AG08396 (cell line): Measurements from ENCODE around the gene VWA3B.
A peak's percentile ranks its signal among the peaks of the same experiment; 100 is the strongest.
"Not testable (repeated sequence)": the region's sequence is repeated elsewhere in the genome, so short reads cannot be mapped to it uniquely, and the experiment has no call there.

Experiments
- DNase-seq: peaks from one replicate; pipeline ENCODE4 v3.0.0; 2012; ENCODE audit warnings: low spot score, mixed read lengths

VWA3B gene

DNA sequence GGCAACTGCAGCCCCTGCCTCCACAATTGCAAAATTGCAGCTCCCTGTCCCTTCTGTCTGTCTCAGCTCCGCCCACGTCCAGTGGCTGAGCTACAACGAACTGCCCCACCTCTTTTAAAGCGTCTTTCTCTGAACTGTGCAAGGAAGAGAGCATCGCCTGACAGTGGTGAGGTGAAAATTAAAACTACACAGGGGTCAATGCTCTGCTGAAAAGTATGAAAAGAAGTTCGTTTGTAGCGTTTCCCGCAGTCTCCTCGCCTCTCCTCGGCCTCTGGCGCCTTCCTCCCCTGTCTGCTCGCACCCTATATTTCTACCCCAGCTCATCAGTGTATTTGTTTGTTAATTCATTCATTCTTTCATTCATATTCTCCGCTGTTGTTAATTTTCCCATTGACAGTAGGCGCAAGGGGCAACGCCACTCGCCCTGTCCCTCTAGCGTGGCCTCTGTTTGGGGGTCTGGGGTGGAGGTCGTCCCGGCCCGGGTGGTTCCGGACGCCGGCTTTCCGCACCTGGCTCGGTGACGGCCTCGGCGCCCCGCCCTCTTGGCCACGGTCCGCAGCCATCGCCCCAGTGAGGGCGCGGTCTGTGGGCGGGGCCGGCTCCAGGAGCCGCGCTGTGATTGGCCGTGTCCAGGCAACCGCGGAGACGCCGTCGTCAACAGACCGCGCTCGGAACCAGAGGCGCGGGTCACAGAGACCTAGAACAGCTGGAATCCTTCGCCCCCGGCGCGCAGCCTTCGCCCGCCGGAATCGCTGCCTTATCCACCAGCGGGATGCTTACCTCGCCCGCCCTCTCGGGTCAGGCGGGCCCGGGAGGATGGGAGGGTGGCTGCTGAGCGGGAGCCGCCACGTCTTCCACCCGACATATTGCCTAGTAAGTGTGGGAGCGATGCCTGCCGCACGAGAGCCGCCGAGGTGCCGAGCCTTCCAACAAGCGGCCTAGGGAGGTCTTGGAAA lies at the start of gene VWA3B:
VWA3B (plus strand) TSS at position 677 of the 956 bp plus-strand sequence. CDS start 5,926 bp downstream, outside the sequence.
- peak; percentile 93 for DNase-seq

DNA sequence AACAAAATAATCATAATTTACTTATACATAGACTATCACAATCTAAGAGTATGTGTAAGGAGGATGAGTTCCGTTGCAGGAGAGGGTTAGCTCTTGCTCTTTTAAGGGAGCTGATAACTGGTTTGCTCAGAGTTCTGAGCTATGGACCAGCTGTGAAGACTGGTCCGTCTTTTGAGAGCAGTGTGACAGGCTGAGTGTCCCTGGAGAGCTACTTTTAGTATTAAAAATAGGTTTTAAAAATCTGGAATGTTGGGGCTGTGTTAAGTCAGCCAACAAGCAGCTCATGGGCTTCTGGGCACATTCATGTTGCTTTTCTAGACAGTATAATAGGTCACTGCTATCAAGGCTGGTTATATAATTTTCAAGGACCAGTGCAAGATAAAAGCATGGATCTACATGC lies 49.8 kb upstream of the VWA3B start:
- no peak for DNase-seq

DNA sequence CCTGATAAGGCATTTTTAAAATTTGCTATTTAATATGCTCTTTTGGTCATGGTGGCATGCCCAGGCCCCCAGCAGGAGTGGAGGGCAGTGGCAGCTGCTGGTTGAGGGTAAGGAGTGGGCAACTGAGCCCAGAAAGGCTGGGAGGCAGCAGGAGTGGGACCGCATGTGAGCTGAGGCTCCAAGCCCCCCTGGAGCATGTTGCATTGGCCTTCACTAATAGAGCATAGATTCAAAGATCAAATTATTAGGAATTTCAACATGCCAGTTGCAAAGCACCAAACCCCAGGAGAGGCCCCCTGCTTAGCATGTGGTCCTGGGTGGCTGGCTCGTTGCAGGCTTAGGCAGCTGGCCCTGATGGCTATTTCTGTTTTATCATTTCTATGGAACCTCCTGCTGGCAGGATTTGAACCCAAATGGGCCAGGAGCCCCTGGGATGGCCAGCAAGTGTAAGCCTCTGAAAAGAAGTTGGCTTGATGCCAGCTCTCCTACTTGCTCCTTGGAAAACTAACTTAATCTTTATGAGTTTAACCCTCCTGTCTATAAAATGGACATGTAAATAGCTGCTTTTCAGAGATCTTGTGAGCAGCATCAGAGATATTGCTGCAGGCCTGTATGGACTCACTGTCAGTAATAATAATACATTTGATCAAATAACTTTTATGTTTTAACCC lies 49.2 kb upstream of the VWA3B start:
- no peak for DNase-seq

- no peak for DNase-seq
Observed at GRCh38 chr2:98039085-98039756, 47.7 kb upstream of the VWA3B start.

- no peak for DNase-seq
Observed at GRCh38 chr2:98040331-98040939, 46.5 kb upstream of the VWA3B start.

- no peak for DNase-seq
Observed at GRCh38 chr2:98043101-98043500, 43.9 kb upstream of the VWA3B start.

- DNase-seq = not testable (repeated sequence)
Observed at GRCh38 chr2:98044730-98045129, 42.2 kb upstream of the VWA3B start.

- DNase-seq = no peak
Observed at GRCh38 chr2:98050070-98050469, 36.9 kb upstream of the VWA3B start.

- no peak for DNase-seq
Observed at GRCh38 chr2:98058191-98058975, 28.6 kb upstream of the VWA3B start.

GRCh38 chr2:98060277-98060676 lies 26.7 kb upstream of the VWA3B start:
- no peak for DNase-seq

DNA sequence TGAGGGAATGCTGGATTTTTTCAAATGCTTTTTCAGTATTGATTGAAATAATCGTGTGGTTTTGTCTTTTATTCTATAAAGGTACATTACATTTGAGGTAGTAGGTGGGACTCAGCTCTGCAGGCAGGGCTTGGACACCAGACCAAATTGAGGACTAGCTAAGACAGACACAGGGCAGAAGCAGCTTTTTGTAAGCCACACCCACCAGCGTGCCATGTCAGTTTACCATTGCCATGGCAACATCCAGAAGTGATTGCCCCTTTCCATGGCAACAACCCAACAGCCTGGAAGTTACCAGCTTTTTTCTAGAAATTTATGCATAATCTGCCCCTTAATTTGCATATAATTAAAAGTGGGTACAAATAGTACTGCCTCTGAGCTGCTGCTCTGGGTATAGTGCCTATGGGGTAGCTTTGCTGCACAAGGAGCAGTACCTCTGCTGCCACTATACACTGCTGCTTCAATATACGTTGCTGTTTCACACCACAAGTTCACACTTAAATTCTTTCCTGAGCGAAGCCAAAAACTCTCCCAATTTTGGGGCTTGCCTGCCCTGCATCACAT lies 23.6 kb upstream of the VWA3B start:
- DNase-seq = no peak

GRCh38 chr2:98065808-98066207 lies 21.2 kb upstream of the VWA3B start:
- DNase-seq = no peak

- DNase-seq = no peak
Observed at GRCh38 chr2:98067160-98067559, 19.8 kb upstream of the VWA3B start.

- DNase-seq = no peak
Observed at GRCh38 chr2:98070081-98070480, 16.9 kb upstream of the VWA3B start.

DNA sequence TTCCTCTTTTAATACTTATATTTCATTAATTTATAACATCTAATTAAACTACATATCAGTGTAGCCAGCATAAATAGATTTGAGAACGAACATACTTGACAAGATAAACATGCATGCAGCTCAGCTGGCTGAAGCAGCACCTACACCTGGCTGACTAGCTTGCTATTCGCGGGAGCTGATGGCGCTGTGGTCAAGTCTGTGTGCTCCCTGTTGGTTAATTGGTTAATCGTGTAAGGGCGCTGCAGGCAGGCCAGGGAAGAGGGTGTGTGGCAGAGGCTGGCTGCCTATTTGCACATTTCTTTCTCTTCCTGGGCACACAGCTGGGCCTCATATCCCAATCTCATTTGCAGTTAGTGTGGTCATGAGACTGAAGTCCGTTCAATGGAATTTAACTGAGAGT lies 14.5 kb upstream of the VWA3B start:
- DNase-seq = no peak

DNA sequence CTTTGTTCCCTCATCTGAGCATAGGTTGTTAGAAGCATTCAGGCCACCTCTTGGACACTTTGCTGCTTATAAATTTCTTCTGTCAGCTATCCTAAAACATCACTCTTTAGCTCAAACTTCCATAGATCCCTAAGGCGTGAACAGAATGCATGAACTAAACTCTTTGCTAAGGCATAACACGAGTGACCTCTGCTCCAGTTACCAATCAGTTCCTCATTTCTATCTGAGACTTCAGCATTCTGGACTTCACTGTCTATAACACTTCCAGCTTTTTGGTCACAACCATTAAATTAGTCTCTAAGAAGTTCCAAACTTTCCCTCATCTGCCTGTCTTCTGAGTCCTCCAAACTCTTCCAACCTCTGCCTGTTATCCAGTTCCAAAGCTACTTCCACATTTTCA lies 8.3 kb upstream of the VWA3B start:
- DNase-seq = no peak

- no peak for DNase-seq
Observed at GRCh38 chr2:98084151-98084868, 2.7 kb upstream of the VWA3B start.

GRCh38 chr2:98084869-98085238 lies 2.1 kb upstream of the VWA3B start:
- DNase-seq = no peak

- DNase-seq = no peak
Observed at GRCh38 chr2:98085649-98086048, 1.3 kb upstream of the VWA3B start.

GRCh38 chr2:98087447-98088020 lies 567 bp downstream of the VWA3B start:
- no peak for DNase-seq
